ENCODE data around the gene CLIC2. TPM values are rescaled to one million over a fixed set of nuclear protein-coding genes. Genes with fewer than 3 reads are reported as not detected.

The CLIC2 gene
- total RNA-seq, 1 experiment from 2014 or later, result 0.98 TPM

DNA sequence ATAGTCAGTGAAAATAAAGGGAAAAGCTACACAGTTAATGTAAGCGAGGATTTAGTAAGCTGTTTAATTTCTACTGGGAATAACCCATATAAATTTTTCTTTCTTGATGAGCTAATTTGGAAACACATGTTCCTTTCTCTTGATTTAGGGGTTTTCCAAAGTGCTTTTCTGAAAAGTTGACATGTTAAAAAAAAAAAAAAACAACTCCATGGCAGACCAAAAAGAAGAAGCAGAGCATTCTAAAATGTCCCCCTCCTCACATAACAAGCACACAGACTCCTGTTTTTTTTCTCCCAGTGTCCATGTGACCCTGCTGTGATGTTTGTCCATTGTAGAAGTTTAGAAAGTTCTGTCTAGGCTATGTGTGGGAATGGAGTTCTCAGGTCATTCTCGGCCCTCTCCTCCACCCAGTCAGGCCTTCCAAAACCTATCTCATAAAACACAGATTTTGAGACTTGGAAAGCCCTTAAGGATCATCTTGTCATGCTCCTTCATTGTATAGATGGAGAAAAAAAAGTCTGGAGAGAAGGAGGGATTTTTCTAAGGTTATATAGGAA lies 792 bp downstream of the CLIC2 start:
- Histone ChIP-seq H3K14ac (ENCODE audit: insufficient read depth, low read length) (no peak overlapping the region), H4K5ac (ENCODE audit: insufficient read length, low read depth, low read length) (no peak overlapping the region), H3K79me1 (ENCODE audit: insufficient read depth, low read depth, low read length, poor library complexity, severe bottlenecking) (no peaks in the 10 kb centered on the region), H2AK5ac (ENCODE audit: insufficient read length, low read length) (no peak overlapping the region), H3K9ac (ENCODE audit: extremely low read depth, insufficient read length, low read length) (no peak overlapping the region), H3K23ac (ENCODE audit: insufficient read length, low read depth, low read length) (no peak overlapping the region), H2AFZ (ENCODE audit: low read length) (no peak overlapping the region), H4K8ac (replicated peaks; ENCODE audit: insufficient read length, low read depth, low read length) (no peak overlapping the region), H3K27me3 (ENCODE audit: insufficient read depth, low read length) (no peaks in the 10 kb centered on the region), H4K20me1 (ENCODE audit: control insufficient read depth, insufficient read depth, insufficient read length) (no peaks in the 10 kb centered on the region), H3K4me1 (ENCODE audit: insufficient read depth, low read length) (no peaks in the 10 kb centered on the region), H3K4ac (ENCODE audit: low read depth, low read length) (no peak overlapping the region), H2BK12ac (ENCODE audit: insufficient read length, low read depth, low read length) (no peak overlapping the region), H3K56ac (ENCODE audit: insufficient read length, low read depth, low read length) (no peak overlapping the region), H4K91ac (ENCODE audit: insufficient read length, low read depth, low read length) (no peak overlapping the region), H3K23me2 (ENCODE audit: insufficient read length, low read depth, low read length, poor library complexity, severe bottlenecking) (no peaks in the 10 kb centered on the region), H3K18ac (ENCODE audit: insufficient read length, low read depth, low read length) (no peak overlapping the region), H3T11ph (ENCODE audit: low read length) (no peak overlapping the region), H2BK120ac (ENCODE audit: low read depth, low read length, poor library complexity, severe bottlenecking) (no peak overlapping the region), H3K9me3 (ENCODE audit: control insufficient read depth, low read depth, low read length) (no peaks in the 10 kb centered on the region), H3K79me2 (ENCODE audit: insufficient read depth, low read length) (no peaks in the 10 kb centered on the region), H2BK15ac (ENCODE audit: low read depth, low read length) (no peak overlapping the region), H3K4me2 (ENCODE audit: insufficient read depth, insufficient read length, low read length) (no peak overlapping the region), H2BK20ac (ENCODE audit: low read depth, low read length, poor library complexity, severe bottlenecking) (no peak overlapping the region), H2BK5ac (ENCODE audit: insufficient read length, low read length) (no peak overlapping the region), H3K27ac (ENCODE audit: insufficient read length, low read depth, low read length) (no peak overlapping the region)
- H3K27me3 Mint-ChIP-seq (ENCODE audit: low read depth), result peaks cover 2% of the 10 kb centered on the region
- H3K9me3 Mint-ChIP-seq, result peaks cover 36 to 39% of the 10 kb centered on the region in 2 experiments
- WGBS (ENCODE audit: extremely low coverage, insufficient read length, low lambda C conversion rate), result no CpG with 5 or more reads among the region's 2 CpGs
- DNase-seq, result no peak
- no peak overlapping the region for H3K27ac Mint-ChIP-seq
- H3K4me1 Mint-ChIP-seq, result no peaks in the 10 kb centered on the region
- no peak overlapping the region for H3K4me3 Mint-ChIP-seq
- no peaks in the 10 kb centered on the region for H3K36me3 Mint-ChIP-seq (ENCODE audit: insufficient read depth in 1 of 3, low read depth in 3 of 3)
- TF ChIP-seq, protein P1, sequence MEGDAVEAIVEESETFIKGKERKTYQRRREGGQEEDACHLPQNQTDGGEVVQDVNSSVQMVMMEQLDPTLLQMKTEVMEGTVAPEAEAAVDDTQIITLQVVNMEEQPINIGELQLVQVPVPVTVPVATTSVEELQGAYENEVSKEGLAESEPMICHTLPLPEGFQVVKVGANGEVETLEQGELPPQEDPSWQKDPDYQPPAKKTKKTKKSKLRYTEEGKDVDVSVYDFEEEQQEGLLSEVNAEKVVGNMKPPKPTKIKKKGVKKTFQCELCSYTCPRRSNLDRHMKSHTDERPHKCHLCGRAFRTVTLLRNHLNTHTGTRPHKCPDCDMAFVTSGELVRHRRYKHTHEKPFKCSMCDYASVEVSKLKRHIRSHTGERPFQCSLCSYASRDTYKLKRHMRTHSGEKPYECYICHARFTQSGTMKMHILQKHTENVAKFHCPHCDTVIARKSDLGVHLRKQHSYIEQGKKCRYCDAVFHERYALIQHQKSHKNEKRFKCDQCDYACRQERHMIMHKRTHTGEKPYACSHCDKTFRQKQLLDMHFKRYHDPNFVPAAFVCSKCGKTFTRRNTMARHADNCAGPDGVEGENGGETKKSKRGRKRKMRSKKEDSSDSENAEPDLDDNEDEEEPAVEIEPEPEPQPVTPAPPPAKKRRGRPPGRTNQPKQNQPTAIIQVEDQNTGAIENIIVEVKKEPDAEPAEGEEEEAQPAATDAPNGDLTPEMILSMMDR (conservative IDR thresholded peaks at IDR 0.05), result no peak

Measured in H9 (cell line).